ENCODE data around the gene SGMS1.

Gene SGMS1

GRCh38 chr10:50600831-50601477 lies 22.8 kb downstream of the SGMS1 start:
- Histone ChIP-seq H4K20me1 (ENCODE audit: insufficient read depth, low read length) (no peaks in the 10 kb centered on the region), H3K9me3 (ENCODE audit: low read length) (no peaks in the 10 kb centered on the region), H3K79me2 (ENCODE audit: insufficient read depth, low read length) (no peaks in the 10 kb centered on the region), H3K4me2 (ENCODE audit: low read length) (no peak overlapping the region), H3K9me2 (ENCODE audit: low read depth, low read length) (no peaks in the 10 kb centered on the region), H3K27ac (ENCODE audit: low read depth, low read length, poor library complexity, severe bottlenecking) (no peak overlapping the region), H3K9ac (ENCODE audit: low read length) (no peak overlapping the region), H3F3A (ENCODE audit: insufficient read depth, low read length) (no peaks in the 10 kb centered on the region), H3K4me3 (ENCODE audit: low read depth, low read length, poor library complexity, severe bottlenecking) (no peak overlapping the region), H2AFZ (ENCODE audit: low read length) (no peak overlapping the region), H3K36me3 (ENCODE audit: insufficient read depth, low read length) (no peaks in the 10 kb centered on the region), H3K4me1 (ENCODE audit: insufficient read depth, low read length, severe bottlenecking) (peaks cover 28% of the 10 kb centered on the region), H3K27me3 (ENCODE audit: insufficient read depth, low read length) (no peaks in the 10 kb centered on the region)
- no peak for TF ChIP-seq EZH2 (IDR thresholded peaks at IDR 0.05; ENCODE audit: borderline replicate concordance, low read length)
- no peak for TF ChIP-seq CTCF (IDR thresholded peaks at IDR 0.05; ENCODE audit: low read length)

- Histone ChIP-seq H3K9ac (ENCODE audit: low read length) (no peak overlapping the region), H3K27ac (ENCODE audit: low read depth, low read length, poor library complexity, severe bottlenecking) (no peak overlapping the region), H3K4me3 (ENCODE audit: low read depth, low read length, poor library complexity, severe bottlenecking) (no peak overlapping the region), H3K9me3 (ENCODE audit: low read length) (no peaks in the 10 kb centered on the region), H3K4me1 (ENCODE audit: insufficient read depth, low read length, severe bottlenecking) (peaks cover 21% of the 10 kb centered on the region), H3F3A (ENCODE audit: insufficient read depth, low read length) (no peaks in the 10 kb centered on the region), H2AFZ (ENCODE audit: low read length) (no peak overlapping the region), H3K9me2 (ENCODE audit: low read depth, low read length) (no peaks in the 10 kb centered on the region), H3K27me3 (ENCODE audit: insufficient read depth, low read length) (no peaks in the 10 kb centered on the region), H3K79me2 (ENCODE audit: insufficient read depth, low read length) (no peaks in the 10 kb centered on the region), H3K36me3 (ENCODE audit: insufficient read depth, low read length) (no peaks in the 10 kb centered on the region), H3K4me2 (ENCODE audit: low read length) (no peak overlapping the region), H4K20me1 (ENCODE audit: insufficient read depth, low read length) (no peaks in the 10 kb centered on the region)
- TF ChIP-seq EZH2 (IDR thresholded peaks at IDR 0.05; ENCODE audit: borderline replicate concordance, low read length) (no peak), CTCF (IDR thresholded peaks at IDR 0.05; ENCODE audit: low read length) (no peak)
Observed at GRCh38 chr10:50600286-50600685, 23.5 kb downstream of the SGMS1 start.

- Histone ChIP-seq H3K4me2 (ENCODE audit: low read length) (no peak overlapping the region), H3K27me3 (ENCODE audit: insufficient read depth, low read length) (no peaks in the 10 kb centered on the region), H3K9me3 (ENCODE audit: low read length) (no peaks in the 10 kb centered on the region), H3K27ac (ENCODE audit: low read depth, low read length, poor library complexity, severe bottlenecking) (no peak overlapping the region), H4K20me1 (ENCODE audit: insufficient read depth, low read length) (no peaks in the 10 kb centered on the region), H3K36me3 (ENCODE audit: insufficient read depth, low read length) (no peaks in the 10 kb centered on the region), H3K9ac (ENCODE audit: low read length) (no peak overlapping the region), H3K4me1 (ENCODE audit: insufficient read depth, low read length, severe bottlenecking) (no peaks in the 10 kb centered on the region), H3K4me3 (ENCODE audit: low read depth, low read length, poor library complexity, severe bottlenecking) (no peak overlapping the region), H3F3A (ENCODE audit: insufficient read depth, low read length) (no peaks in the 10 kb centered on the region), H3K79me2 (ENCODE audit: insufficient read depth, low read length) (no peaks in the 10 kb centered on the region), H3K9me2 (ENCODE audit: low read depth, low read length) (no peaks in the 10 kb centered on the region), H2AFZ (ENCODE audit: low read length) (no peak overlapping the region)
- TF ChIP-seq CTCF (IDR thresholded peaks at IDR 0.05; ENCODE audit: low read length) (no peak), EZH2 (IDR thresholded peaks at IDR 0.05; ENCODE audit: borderline replicate concordance, low read length) (no peak)
Observed at GRCh38 chr10:50596897-50597296, 26.9 kb downstream of the SGMS1 start.

Data from OCI-LY1 (cell line).